Middle frontal gyrus (tissue), 1 donor: ENCODE data around the gene TRPC1.
"Not testable (repeated sequence)": the region's sequence is repeated elsewhere in the genome, so short reads cannot be mapped to it uniquely, and the experiment has no call there.

Experiments
- DNase-seq: peaks from one replicate; pipeline ENCODE4 v3.0.0-alpha.2; 2015; ENCODE audit warnings: low spot score; ENCODE audit errors: extremely low spot score

Gene TRPC1

GRCh38 chr3:142752605-142753004, 28.8 kb downstream of the TRPC1 start:
- DNase-seq: not testable (repeated sequence)

- DNase-seq: no peak
Observed at GRCh38 chr3:142754494-142754893, 30.7 kb downstream of the TRPC1 start.

GRCh38 chr3:142768338-142768737, 44.5 kb downstream of the TRPC1 start:
- no peak for DNase-seq

GRCh38 chr3:142777927-142778326, 54.1 kb downstream of the TRPC1 start:
- DNase-seq: no peak

- no peak for DNase-seq
Observed at GRCh38 chr3:142778541-142778940, 54.7 kb downstream of the TRPC1 start.

- no peak for DNase-seq
Observed at GRCh38 chr3:142779591-142779990, 55.8 kb downstream of the TRPC1 start.

GRCh38 chr3:142782616-142783015, 58.8 kb downstream of the TRPC1 start:
- DNase-seq: no peak

- no peak for DNase-seq
Observed at GRCh38 chr3:142784228-142784627, 60.4 kb downstream of the TRPC1 start.

GRCh38 chr3:142785996-142786395, 62.2 kb downstream of the TRPC1 start:
- DNase-seq: no peak

- DNase-seq: no peak
Observed at GRCh38 chr3:142787719-142788118, 63.9 kb downstream of the TRPC1 start.

- DNase-seq: no peak
Observed at GRCh38 chr3:142794508-142794907, 70.7 kb downstream of the TRPC1 start.

- no peak for DNase-seq
Observed at GRCh38 chr3:142795332-142795731, 71.5 kb downstream of the TRPC1 start.

- DNase-seq: no peak
Observed at GRCh38 chr3:142796823-142797222, 73.0 kb downstream of the TRPC1 start.

GRCh38 chr3:142801746-142802145, 77.9 kb downstream of the TRPC1 start:
- no peak for DNase-seq

GRCh38 chr3:142802891-142803290, 79.1 kb downstream of the TRPC1 start:
- no peak for DNase-seq

GRCh38 chr3:142808103-142808917, 84.5 kb downstream of the TRPC1 start:
- DNase-seq: no peak

- no peak for DNase-seq
Observed at GRCh38 chr3:142809259-142809658, 85.4 kb downstream of the TRPC1 start.

GRCh38 chr3:142815803-142816202, 92.0 kb downstream of the TRPC1 start:
- no peak for DNase-seq

GRCh38 chr3:142817356-142817755, 93.5 kb downstream of the TRPC1 start:
- DNase-seq: no peak

GRCh38 chr3:142817897-142818296, 94.1 kb downstream of the TRPC1 start:
- no peak for DNase-seq

GRCh38 chr3:142818651-142819050, 94.8 kb downstream of the TRPC1 start:
- DNase-seq: no peak

- no peak for DNase-seq
Observed at GRCh38 chr3:142819179-142819578, 95.3 kb downstream of the TRPC1 start.

GRCh38 chr3:142828703-142829305, 105.0 kb downstream of the TRPC1 start:
- DNase-seq: peak; percentile 60
